HG02763 (cell line): ENCODE measurements around the gene CDPF1.

Experiments used
- ATAC-seq: cut with Tn5 transposase; IDR thresholded peaks from one replicate; pipeline ENCODE4 v1.9.1; 2021; ENCODE audit warnings: mild to moderate bottlenecking, moderate library complexity; ENCODE audit not compliant: unreplicated experiment

CDPF1 gene, protein sequence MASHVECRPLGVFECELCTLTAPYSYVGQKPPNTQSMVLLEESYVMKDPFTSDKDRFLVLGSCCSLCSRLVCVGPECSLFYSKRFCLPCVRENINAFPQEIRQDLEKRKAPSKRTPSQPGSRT

DNA sequence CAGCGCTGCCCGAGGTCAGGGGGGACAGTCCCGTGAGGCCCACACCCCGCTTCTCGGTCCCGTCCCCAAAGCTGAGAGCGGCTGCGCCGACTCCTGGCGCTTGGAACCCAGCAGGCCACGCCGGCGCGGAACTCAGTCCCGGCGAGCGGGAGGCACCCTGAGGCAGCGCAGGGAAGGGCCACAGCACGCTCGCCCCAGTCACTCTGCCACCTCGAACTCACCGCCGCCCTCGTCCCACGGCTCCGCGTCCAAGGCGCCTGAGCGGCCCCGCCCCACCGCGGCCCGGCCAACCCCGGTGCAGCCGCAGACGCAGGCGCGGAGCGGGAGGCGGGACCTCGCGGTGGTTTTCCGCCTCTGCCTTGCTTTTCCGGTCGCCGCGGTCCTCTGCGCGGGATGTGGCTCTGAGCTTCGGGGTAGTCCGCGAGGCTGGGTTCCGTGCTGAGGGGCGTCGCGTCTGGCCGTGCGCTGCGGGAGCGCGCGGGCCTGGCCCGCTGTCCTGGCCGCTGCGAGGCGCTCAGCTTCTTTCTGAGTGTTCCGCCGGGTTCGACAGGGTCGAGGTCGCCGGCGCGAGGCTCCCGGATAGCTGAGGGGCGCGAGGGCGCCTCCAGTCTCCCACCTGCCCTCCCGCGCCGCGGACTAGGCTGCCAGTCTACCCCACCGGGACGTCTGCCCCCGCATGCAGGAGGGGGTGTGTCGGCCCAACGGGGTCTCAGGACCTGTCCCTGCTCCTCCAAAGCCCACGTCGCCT lies at the start of gene CDPF1:
Gene CDPF1 (minus strand): TSS at position 259 of the 748 bp plus-strand sequence. CDS start 2,009 bp downstream, outside the sequence.
- peak; percentile 85 for ATAC-seq

DNA sequence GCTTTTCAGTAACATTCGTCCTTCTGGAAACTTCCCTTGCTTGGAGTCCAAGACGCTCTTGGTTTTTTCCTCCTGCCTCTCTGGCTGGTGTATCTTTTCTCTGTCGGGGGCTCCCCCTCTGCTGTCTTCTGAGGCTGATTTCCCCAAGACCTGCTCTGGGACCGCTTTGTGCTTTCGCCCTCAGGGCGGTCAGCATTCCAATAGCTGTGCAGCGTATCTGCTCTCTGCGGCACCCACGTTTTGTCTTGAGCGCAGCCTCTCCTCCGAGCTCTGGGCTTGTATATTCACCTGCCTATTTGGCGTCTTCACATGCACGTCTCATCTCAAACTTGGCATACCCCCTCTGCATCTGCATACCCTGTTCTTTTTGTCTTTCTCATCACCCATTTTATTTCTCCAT lies 49.0 kb upstream of the CDPF1 start:
- no peak for ATAC-seq

DNA sequence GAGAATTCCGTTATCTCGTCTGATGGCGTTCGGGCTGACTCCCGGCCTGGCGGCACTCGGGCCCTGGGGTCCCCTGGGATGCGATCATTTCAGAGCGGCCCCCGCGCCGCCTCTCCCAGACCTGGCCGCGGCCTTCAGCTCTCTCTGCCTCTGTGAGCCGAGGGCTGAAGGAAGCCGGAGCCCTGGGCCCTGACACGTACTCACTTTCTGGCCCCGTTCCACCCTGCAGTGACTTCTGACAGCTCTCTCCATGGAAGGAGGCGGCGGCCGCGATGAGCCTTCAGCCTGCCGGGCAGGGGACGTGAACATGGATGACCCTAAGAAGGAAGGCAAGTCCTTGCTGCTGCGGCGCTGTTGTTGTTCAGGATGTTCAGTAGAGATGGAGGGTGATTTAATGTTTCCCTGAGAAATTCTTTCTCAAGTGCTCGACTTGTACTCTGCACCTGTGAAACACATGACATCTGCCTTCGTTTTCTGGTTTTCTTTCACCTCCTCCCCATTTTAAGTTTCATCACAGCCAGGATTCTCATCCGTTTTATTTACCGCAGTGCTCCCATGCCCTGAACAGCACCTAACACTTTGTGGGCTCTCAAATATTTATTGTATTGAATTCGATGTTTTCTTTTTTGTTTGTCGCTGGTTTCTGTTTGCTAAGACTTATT lies 47.2 kb upstream of the CDPF1 start:
- ATAC-seq = no peak

DNA sequence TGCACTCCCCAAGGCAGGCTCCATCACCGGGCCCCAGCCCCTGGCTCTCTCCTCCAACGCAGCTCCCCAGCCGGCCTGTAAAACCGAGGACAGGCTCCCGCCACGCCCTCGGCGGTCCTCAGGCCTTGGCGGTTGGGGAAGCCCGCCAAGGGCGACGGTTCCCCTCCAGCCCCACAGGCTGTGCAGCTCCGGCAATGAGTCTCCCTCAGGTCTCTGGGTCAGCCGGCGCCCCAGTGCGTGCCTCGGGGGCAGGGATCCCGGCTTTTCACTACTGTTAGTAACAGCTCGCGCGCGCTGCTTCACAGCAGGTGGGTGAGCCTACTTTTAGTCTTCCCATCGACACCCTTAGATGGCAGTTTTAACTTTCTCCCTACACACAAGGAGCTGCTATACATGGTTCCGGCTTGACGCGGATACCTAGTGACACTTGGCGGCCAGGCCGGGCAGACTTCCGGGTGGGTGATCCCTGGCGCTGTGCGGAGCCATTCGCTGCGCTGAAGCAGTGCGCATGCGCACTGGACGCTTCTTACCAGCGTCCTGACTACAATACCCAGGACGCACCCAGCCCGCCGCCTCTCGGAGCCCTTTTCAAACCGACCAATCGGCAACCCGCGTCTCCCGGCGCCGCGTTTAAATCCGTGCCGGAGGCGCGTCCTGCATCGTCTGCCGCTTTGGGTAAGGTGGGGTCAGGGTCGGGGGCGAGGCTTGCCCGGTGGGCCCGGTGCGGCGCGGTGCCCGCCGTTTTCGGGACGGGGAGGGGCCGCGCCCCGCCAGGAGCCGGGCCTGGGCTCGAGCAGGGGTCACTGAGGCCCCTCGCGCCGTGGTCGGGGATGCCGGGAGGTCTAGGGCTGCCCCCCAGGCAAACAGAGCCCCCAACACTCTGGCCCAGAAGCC lies 46.4 kb upstream of the CDPF1 start, which contains the start of gene GTSE1:
Gene GTSE1 (plus strand): TSS at position 614 of the 894 bp plus-strand sequence. CDS start 531 bp downstream, outside the sequence.
- peak; percentile 89 for ATAC-seq

DNA sequence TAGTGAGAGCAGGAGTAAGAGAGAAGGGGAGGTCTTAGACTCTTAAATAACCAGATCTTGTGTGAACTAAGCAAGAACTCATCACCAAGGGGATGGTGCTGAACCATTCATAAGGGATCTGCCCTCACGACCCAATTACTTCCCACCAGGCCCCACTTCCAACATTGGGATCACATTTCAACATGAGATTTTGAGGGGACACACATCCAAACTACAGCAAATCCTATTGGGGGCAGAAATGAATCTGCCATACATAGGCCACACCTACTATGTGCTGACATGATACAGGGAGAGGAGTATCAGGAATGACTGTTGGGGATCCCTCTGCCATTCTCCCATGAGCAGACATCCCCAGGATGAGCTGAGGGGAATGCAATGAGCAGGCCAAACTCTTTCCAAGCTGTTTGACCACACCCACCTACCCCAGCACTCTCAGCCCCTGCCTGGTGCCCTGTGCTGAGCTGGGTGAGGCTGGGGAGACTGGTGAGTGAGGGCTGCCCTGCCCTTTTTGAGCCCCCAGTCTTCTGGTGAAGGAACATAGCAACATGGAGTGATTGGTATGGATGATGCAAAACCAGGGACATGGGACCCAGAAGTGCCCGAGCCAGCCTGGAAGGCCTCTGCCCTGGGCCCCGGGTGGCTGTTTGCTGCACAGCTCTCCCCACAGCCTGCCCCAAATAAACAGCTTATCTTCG lies 45.3 kb upstream of the CDPF1 start:
- ATAC-seq = no peak

DNA sequence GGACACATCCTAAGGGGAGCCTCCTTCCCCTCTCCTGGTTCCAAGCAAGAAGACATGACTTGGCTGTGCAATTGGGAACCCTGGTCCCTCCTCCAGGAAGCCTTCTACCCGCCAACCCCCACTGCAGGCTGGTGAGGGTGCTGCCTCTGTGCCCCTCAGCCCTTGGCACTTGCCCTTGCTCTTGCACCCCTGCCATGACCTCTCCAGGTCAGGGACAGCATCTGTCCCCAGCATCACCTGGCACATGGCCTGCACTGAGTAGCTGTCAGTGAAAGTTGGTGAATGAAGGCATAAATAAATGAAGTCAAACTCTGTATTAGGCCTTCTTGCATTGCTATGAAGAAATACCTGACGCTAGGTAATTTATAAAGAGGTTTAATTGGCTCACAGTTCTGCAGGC lies 44.7 kb upstream of the CDPF1 start:
- ATAC-seq = no peak

DNA sequence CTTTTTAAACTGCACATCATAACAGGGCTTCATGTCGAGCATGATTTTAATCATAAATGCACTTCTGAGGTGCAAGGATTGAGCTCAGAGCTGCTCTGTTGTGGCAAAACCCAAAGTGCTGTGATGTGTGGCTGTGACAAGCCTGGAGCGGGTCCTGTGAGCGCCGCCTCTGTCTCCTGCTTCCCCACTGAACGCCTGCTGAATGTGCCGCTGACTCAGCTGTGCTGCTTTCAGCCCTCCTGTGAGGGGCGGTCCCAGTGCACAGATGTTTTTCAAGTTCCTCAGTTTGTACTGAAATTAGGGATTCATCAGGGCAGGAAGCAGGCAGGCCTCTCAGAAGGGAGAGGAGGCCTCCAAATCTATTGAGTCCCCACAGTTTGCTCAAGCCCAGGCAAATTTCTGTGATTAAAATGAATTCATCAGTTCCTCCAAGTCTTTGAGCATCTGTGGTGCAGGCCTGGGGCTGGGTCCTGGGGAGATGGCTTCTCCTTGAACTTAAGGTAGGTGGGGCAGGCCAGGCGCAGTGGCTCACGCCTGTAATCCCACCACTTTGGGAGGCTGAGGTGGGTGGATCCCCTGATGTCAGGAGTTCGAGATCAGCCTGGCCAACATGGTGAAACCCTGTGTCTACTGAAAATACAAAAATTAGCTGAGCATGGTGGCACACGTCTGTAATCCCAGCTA lies 43.6 kb upstream of the CDPF1 start:
- ATAC-seq = no peak

DNA sequence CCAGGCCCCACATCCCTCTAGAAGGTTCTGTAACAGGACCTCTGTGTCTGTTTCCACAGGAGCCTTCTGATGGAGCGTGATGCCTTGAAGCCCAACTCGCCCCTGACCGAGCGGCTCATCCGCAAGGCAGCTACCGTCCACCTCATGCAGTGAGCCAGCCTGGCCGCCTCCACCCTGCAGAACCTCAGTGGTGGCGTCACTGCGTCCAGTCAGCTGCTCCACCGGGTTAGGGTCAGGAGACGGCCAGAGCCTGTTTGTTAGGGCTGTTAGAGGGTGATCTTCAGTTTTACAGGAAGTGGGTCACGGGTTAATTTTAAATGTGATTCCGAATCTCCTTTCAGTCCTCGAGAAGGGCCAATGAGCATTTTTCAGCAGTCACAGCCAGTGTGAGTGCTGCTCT lies 42.6 kb upstream of the CDPF1 start:
- ATAC-seq = no peak

DNA sequence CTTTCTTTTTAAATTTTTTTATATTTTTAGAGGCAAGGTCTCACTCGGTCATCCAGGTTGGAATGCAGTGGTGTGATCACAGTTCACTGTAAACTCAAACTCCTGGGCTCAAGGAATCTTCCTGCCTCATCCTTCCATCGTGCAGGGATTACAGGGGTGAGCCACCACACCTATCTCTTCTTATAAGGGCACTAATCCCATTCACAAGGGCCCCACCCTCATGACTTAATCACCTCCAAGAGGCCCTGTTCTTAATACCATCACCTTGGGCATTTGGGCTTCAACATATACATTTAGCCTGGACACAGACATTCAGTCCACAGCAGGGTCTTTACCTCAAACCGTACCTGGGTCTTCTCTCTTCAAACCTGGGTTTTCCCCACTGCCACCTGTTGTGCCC lies 42.1 kb upstream of the CDPF1 start:
- no peak for ATAC-seq

DNA sequence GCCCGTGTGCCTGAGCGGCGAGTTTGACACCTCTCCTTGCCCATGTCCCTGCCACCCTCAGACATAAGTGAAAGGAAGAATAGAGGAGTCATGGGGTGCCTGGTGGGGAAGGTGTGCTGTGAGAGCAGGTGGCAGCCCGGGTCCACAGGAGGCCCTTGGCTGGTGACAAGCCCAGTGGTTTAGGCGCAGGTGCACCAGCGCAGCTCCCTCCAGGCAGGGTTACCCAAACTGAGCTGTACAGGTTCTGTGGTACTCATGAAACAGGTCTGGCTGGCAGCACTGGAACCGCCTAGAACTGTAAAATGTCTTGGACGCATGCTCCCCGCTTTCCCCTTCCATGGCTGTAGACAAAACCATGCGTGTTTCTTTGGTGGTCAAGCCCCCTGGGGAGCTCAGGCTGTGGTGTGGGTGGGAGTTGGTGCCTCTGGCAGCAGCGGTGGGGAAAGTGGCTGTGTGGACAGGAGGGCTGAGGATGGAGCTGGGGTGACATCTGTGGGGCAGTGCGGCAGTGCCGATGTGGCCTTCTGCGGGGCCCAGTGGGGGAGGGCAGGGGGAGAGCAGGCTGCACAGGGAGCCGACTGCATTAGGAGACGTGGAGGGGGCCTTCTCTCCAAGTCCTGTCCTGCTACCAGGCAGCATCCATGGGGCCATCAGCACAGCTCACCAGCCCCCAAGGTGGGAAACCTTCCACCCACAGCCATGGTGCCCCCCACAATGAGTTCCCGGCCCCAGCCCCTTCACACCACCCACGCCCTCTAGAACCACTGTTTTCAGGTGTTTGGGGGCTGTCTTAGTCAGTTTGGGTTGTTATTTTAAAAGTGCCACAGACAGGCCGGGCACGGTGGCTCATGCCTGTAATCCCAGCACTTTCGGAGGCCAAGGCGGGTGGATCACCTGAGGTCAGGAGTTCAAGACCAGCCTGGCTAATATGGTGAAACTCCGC lies 41.0 kb upstream of the CDPF1 start:
- ATAC-seq = no peak

DNA sequence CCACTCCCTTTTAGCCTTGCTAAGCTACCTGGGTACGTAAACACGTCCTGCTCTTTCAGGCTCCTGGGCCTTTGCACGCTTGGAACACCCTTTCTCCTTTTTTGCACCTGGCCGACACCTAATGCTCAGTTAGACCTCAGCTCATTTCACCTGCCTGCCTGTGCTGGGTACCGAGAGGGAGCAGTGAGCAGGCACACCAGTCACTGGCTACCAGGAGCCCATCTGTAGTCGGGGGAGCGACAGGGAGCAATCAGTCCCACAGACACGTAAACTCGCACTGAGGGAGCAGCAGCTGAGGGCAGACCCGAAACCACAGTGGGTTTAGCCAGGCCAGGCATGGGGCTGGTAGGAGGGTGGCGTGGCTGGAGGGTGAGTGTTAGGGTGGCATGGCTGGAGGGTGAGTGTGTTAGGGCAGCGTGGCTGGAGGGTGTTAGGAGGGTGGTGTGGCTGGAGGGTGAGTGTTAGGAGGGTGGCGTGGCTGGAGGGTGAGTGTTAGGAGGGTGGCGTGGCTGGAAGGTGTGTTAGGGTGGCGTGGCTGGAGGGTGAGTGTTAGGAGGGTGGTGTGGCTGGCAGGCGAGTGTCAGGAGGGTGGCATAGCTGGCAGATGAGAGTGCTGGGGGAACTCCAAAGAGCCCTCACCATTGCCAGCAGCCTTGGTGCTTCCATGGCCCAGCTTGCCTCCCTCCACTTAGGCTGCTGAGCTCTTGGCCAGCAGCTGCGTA lies 40.2 kb upstream of the CDPF1 start:
- ATAC-seq = no peak

DNA sequence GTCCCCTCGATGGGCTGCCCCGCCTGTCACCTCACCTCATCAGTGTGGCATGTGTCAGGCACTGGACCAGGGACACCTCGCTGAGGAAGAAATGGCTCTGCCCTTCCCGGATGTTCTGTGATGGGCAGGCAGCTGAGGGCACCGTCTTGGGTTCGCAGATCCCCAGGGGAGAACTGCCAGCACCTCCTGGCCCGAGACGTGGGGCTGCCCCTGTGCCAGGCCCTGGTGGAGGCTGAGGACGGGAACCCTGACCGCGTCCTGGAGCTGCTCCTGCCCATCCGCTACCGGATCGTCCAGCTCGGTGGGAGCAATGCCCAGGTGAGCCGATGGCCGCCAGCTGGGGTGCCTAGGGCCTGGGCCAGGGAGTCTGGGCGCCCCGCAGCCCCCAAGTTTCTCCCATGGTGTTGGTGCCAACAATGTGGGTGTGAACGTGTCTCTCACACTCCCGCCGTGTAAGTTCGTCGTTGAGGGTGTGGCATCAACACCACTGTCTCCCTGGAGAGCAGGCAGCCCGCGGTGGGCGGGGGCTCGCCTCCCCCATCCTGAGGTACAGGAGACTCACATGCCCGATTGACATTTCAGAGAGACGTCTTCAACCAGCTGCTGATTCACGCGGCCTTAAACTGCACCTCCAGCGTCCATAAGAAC lies 39.3 kb upstream of the CDPF1 start:
- ATAC-seq = no peak

DNA sequence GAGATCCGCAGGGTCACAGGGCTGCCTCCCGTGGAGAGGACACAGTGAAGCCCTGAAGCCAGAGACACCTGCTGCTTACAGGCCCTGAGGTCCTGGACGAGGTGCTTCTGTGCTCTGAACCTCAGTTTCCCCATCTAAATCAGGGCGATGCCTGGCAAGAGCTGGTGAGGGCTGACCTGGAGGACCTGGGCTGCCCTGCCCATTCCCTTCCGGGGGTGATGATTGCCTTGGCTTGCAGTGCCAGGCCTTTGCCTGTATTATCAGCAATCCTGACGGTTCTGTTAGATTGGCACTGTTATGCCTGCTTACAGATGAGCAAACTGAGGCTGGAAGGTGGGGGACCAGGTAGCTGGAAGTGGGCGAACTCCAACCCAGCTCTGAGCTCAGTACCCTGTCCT lies 38.8 kb upstream of the CDPF1 start:
- ATAC-seq = no peak

DNA sequence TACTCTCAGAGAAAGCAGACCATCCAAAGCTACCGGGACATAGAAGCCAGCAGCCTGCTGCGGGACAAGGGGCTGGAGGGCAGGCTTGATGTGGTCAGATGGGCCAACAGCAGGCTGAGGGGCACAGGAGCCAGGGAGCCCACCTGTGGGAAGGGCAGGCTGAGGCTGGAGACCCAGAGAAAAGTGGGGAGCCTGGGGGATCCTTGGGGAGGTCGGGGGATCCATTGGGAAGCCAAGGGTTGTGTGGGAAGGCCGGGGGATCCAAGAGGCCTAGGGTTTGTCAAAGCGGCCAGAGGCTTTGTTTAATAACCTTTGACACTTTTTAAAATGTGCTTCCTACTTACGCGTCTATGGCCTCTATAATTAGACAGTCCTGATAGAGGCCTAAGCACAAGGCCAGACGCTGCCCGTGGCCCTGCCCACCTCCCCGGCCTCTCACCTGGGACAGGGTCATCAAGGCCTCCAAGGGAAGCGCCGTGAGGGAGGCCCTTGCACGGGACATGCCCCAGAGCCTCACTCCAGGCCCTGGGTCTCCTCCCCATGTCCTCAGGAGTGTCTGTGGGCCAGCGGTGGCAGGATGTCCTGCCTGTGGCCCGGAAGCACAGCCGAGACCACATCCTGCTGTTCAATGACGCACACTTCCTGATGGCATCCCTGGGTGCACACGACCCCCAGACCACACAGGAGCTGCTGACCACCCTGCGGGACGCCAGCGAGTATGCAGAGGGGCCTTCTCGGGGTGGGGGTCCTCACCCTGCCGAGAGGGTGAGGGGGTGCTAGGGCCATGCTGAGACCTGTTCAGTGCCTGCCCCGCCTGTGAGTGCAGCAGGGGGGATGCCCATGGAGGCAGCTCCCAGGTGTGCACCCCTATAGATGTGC lies 38.0 kb upstream of the CDPF1 start:
- ATAC-seq = peak; percentile 55

DNA sequence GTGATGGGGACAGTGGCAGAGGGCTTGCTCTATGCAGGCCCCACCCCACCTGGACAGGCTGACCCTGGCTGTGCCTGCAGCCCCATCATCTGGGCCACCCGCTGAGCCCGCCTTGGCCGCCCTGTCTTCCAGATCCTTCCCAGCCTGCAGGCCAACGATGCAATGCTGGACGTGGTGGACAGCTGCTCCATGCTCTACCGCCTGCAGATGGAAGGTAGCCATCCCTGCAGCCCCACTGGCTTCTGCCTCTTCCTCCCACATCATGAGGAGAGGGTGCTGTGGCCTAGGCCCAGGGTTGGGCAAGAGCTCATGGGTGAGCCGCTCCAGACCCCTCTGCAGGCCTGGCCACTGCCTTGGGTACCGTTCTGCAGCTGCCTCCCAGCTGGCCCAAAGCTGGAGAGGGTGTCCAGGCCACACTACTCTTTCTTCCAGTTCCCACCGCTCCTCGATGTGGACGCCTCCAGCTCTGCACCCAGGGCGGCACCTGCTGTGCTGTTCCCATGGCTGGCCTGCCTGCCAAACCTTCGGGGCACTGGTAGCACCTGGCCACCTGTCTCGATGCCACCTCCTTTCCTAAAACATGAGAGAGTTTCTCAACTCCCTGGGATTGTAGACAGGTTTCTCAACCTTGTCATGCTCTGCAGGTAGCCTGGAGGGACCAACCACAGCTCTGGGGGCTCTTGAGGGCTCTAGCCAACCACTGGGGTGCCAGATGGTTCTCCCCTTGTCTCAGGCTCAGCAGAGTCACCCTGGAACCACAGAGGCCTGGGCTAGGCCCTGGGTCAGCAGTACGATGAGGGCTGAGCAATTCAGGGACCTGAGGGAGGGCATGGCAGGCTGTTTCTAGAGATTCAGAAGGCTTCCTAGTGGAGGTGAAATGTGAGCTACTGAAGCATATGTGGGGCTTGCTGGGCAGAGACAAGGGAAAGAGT lies 37.1 kb upstream of the CDPF1 start:
- no peak for ATAC-seq

DNA sequence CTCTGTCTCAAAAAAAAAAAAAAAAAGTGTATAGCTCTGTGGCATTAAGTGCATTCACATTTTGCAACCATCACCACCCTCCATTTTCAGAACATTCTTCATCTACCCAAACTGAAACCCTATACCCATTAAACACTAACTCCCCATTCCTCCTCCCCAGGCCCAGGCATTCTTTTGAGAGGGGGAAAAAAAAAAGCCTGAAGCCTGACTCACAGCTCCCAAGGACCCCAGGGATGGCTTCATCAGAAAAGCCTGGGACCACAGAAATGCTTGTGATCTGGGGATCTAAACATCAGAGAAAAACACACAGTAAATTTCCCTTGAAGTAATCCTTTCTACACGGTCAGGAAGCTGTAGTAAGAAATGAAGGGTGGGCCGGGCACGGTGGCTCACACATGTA lies 35.9 kb upstream of the CDPF1 start:
- ATAC-seq = no peak
